ENCODE data around the gene GYPA.

DNA sequence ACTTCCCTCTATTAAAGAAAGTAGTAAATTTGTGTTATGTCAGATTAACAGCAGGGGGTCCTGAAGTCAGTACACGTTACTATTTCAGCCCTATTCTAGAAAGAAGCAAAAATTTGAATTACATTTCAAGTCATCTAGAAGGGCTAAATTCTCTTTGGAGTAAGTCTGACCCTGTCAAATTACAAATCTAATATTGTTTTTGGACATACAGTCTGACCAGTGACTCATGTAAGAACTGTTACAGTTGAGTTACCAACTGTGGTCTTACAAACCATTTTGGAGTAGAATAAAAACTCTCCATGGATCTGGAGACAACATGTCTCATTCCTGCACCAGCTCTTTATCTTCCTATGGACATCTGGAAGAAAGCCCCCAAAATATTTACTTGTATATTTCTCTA, 36.0 kb upstream of the GYPA start:
- no peak for TF ChIP-seq EP300 (IDR thresholded peaks at IDR 0.05)
- no peak for TF ChIP-seq POLR2A (IDR thresholded peaks at IDR 0.05; ENCODE audit: low read depth)

All from esophagus muscularis mucosa (tissue), 2 donors.